Measurements from ENCODE around the gene NUDT3. TPM values are rescaled to one million over a fixed set of nuclear protein-coding genes. Genes with fewer than 3 reads are reported as not detected.
A peak's percentile ranks its signal among the peaks of the same experiment; 100 is the strongest.

The NUDT3 gene
- total and polyA plus RNA-seq, 4 donors, result 3.2 to 20.2 (median 9.5) TPM

- WGBS, result 13% methylated on average over 13 of the region's 13 CpGs
- Histone ChIP-seq H3K9me3 (ENCODE audit: control insufficient read depth in 4 of 4, low read length in 3 of 4) (no peaks in the 10 kb centered on the region), H3K36me3 (ENCODE audit: control insufficient read depth in 4 of 4, insufficient read depth in 3 of 4, low read depth in 1 of 4, low read length in 3 of 4) (peaks cover 0 to 3% (median 0%) of the 10 kb centered on the region in 4 donors), H3K27me3 (ENCODE audit: control insufficient read depth in 4 of 4, insufficient read depth in 4 of 4, low read length in 3 of 4) (no peaks in the 10 kb centered on the region), H3K4me3 (ENCODE audit: low read depth in 1 of 3, low read length in 3 of 3) (peak overlapping the region in 2 of 3 donors; percentile 55 to 79), H3K27ac (ENCODE audit: low read depth in 1 of 2, low read length in 2 of 2) (peak overlapping the region; percentile 95 to 98), H3K9ac (ENCODE audit: low read depth in 1 of 2, low read length in 2 of 2) (peak overlapping the region; percentile 63 to 65), H3K4me1 (ENCODE audit: control insufficient read depth in 4 of 4, insufficient read depth in 4 of 4, low read length in 3 of 4) (peaks cover 0 to 11% (median 7%) of the 10 kb centered on the region in 4 donors)
- no peak for DNase-seq (ENCODE audit: low spot score)
- TF ChIP-seq YY1 (IDR thresholded peaks at IDR 0.05), result peak; percentile 90
- no peak for TF ChIP-seq NR2F2 (IDR thresholded peaks at IDR 0.05)
- peak; percentile 48 for TF ChIP-seq MAX (IDR thresholded peaks at IDR 0.05)
- TF ChIP-seq GABPA (IDR thresholded peaks at IDR 0.05 in 1 of 2, conservative IDR thresholded peaks at IDR 0.05 in 1 of 2), result no peak
- TF ChIP-seq CTCF (IDR thresholded peaks at IDR 0.05; ENCODE audit: low read depth, low read length, missing input control), result no peak
- peak in 1 of 2 donors; percentile 32 for TF ChIP-seq RXRA (IDR thresholded peaks at IDR 0.05)
- TF ChIP-seq HNF4A (conservative IDR thresholded peaks at IDR 0.05), result no peak
Observed at GRCh38 chr6:34236131-34236442, 156.4 kb downstream of the NUDT3 start.

GRCh38 chr6:34235307-34236130 lies 156.9 kb downstream of the NUDT3 start:
- peaks cover 0 to 11% (median 7%) of the 10 kb centered on the region in 4 donors for H3K4me1 ChIP-seq (ENCODE audit: control insufficient read depth in 4 of 4, insufficient read depth in 4 of 4, low read length in 3 of 4)
- H3K9ac ChIP-seq (ENCODE audit: low read depth in 1 of 2, low read length in 2 of 2), result peak overlapping the region in 1 of 2 donors; percentile 63
- no peaks in the 10 kb centered on the region for H3K27me3 ChIP-seq (ENCODE audit: control insufficient read depth in 4 of 4, insufficient read depth in 4 of 4, low read length in 3 of 4)
- 29% methylated on average over 75 of the region's 75 CpGs for WGBS
- no peaks in the 10 kb centered on the region for H3K36me3 ChIP-seq (ENCODE audit: control insufficient read depth in 4 of 4, insufficient read depth in 3 of 4, low read depth in 1 of 4, low read length in 3 of 4)
- TF ChIP-seq EGR1 (IDR thresholded peaks at IDR 0.05; ENCODE audit: low read depth in 2 of 2) (no peak), MAX (IDR thresholded peaks at IDR 0.05) (no peak), FOXA1 (IDR thresholded peaks at IDR 0.05) (no peak), SP1 (IDR thresholded peaks at IDR 0.05) (no peak), REST (IDR thresholded peaks at IDR 0.05) (no peak), HNF4A (conservative IDR thresholded peaks at IDR 0.05) (no peak)
- H3K27ac ChIP-seq (ENCODE audit: low read depth in 1 of 2, low read length in 2 of 2), result peak overlapping the region; percentile 95 to 98
- H3K9me3 ChIP-seq (ENCODE audit: control insufficient read depth in 4 of 4, low read length in 3 of 4), result no peaks in the 10 kb centered on the region
- H3K4me3 ChIP-seq (ENCODE audit: low read depth in 1 of 3, low read length in 3 of 3), result peak overlapping the region in 2 of 3 donors; percentile 15 to 55
- peak; percentile 66 for DNase-seq (ENCODE audit: low spot score)
